Endothelial cell (in vitro differentiated cells): ENCODE data around the gene MAGOH. TPM values are rescaled to one million over a fixed set of nuclear protein-coding genes. Genes with fewer than 3 reads are reported as not detected.

Source experiments
- DNase-seq: peaks from one replicate; pipeline ENCODE4 v3.0.0; 2021; ENCODE audit warnings: low spot score
- H3K27ac Mint-ChIP-seq: one replicate; pipeline ENCODE4 v1.8.0; 2021; ENCODE audit warnings: mixed read lengths, inconsistent platforms; ENCODE audit not compliant: unreplicated experiment
- H3K27me3 Mint-ChIP-seq: one replicate; pipeline ENCODE4 v1.8.0; 2021; ENCODE audit warnings: mild to moderate bottlenecking, moderate library complexity, mixed read lengths, inconsistent platforms; ENCODE audit not compliant: unreplicated experiment
- H3K36me3 Mint-ChIP-seq: one replicate; pipeline ENCODE4 v1.8.0; 2021; ENCODE audit warnings: mild to moderate bottlenecking, low read depth, mixed read lengths, inconsistent platforms; ENCODE audit not compliant: unreplicated experiment
- H3K4me1 Mint-ChIP-seq: one replicate; pipeline ENCODE4 v1.8.0; 2021; ENCODE audit warnings: mild to moderate bottlenecking, mixed read lengths, inconsistent platforms; ENCODE audit not compliant: unreplicated experiment
- H3K4me3 Mint-ChIP-seq: one replicate; pipeline ENCODE4 v1.8.0; 2021; ENCODE audit warnings: mild to moderate bottlenecking, mixed read lengths, inconsistent platforms; ENCODE audit not compliant: unreplicated experiment
- H3K9me3 Mint-ChIP-seq: one replicate; pipeline ENCODE4 v1.8.0; 2021; ENCODE audit warnings: mixed read lengths, inconsistent platforms; ENCODE audit not compliant: unreplicated experiment
- CTCF ChIP-seq: fragments of 200-600 bp; sonication (generic); IDR thresholded peaks from one replicate; pipeline ENCODE4 v1.5.0; 2021; ENCODE audit warnings: antibody characterized with exemption; ENCODE audit not compliant: unreplicated experiment
- long read RNA-seq: library from polyadenylated mRNA; unstranded; transcript quantifications from one replicate; pipeline ENCODE4 v2.0.0, GENCODE V29; 2020; ENCODE audit not compliant: unreplicated experiment
- total RNA-seq: library from RNA; stranded (reverse); fragmentation: NEBNext Ultra II Directional; extraction: Animal tissue kit (Norgen Biotek cat#: 25700); gene quantifications from one replicate; pipeline ENCODE4 v1.2.1, GENCODE V29; 2021; ENCODE audit not compliant: unreplicated experiment

Gene MAGOH
- total RNA-seq, result 57.3 TPM
- long read RNA-seq, transcript MAGOH-202 (5 exons, 756 nt), result major isoform, 8 of 12 reads
- long read RNA-seq, partial matches to known transcripts, result 0 of 12 reads
- long read RNA-seq, other reads (novel, unspliced or antisense), result 3 of 12 reads

- Mint-ChIP-seq H3K9me3 (no peaks in the 10 kb centered on the region), H3K27me3 (peaks cover 2% of the 10 kb centered on the region), H3K27ac (peak within 1 kb of the TSS; percentile 94), H3K4me3 (peak within 1 kb of the TSS; percentile 98), H3K4me1 (peaks cover 13% of the 10 kb centered on the region), H3K36me3 (peaks cover 18% of the 10 kb centered on the region)
- DNase-seq, result peak; percentile 97
- no peak for TF ChIP-seq CTCF
Observed at GRCh38 chr1:53238197-53239155, at the start of gene MAGOH. Gene MAGOH, minus strand, starts transcription at chr1:53238518. Its CDS starts 70 bp downstream, at chr1:53238448.

DNA sequence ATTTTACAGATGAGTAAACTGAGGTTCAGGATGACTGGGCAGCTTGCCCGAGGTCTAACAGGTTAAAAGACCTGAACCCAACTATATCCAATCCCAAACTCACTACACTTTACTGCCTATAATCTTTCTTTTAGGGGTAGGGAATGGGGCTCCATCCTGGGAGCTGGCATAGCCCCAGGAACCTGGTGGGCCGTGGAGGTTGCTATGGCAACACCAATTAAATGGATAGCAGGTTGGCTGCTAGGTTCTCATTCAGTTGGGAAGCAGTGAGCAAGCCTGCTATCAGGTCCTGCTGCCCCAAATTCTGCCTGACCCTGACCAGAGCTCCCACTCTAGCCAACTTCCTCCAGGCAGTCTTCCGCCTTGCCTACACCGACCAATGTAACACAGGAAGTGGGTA lies 48.6 kb upstream of the MAGOH start:
- no peak overlapping the region for H3K27ac Mint-ChIP-seq

DNA sequence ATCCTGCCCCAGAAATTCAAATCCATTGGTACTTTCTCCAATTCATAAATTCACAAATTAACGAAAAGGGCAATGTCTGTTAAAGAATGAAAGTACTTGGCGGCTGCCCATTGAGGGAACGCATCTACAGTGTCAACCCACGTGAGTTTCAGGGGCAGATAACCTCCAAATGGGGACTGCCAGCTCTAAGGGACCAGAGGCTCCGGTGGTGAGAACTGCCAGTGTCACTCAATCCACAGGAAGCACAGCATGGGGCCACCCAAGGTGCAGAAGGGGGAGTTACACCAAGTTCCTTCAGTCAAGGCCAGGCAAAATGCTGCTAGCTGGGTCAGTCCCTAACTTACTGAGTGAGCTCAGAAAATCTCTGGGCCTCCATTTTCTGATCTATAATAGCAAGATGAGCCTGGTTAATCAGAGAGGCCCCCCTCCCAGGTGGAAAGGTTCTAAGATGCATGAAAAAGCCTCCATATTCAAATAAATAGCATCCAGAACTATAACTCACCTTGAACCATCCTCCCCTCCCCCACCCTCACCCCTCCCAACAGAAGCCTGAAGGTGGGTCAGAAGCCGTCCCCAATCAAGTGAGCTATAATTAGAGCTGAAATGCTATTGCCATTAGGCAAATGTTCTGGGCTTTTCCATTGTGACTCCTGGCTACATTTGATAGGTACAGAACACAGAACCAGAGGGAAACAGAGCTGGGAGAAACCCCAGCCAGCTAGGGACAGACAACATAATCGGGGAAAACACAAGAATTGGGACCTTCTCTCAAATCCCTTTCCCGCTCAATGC lies 47.8 kb upstream of the MAGOH start:
- no peaks in the 10 kb centered on the region for H3K4me1 Mint-ChIP-seq
- no peaks in the 10 kb centered on the region for H3K9me3 Mint-ChIP-seq
- no peaks in the 10 kb centered on the region for H3K36me3 Mint-ChIP-seq
- no peak overlapping the region for H3K27ac Mint-ChIP-seq
- DNase-seq, result no peak
- peaks cover 1% of the 10 kb centered on the region for H3K27me3 Mint-ChIP-seq
- no peak for TF ChIP-seq CTCF
- H3K4me3 Mint-ChIP-seq, result no peak overlapping the region

More for the DNA sequence above, 48.6 kb upstream of the MAGOH start:
- Mint-ChIP-seq H3K36me3 (no peaks in the 10 kb centered on the region), H3K27me3 (peaks cover 4% of the 10 kb centered on the region), H3K4me1 (no peaks in the 10 kb centered on the region), H3K4me3 (no peak overlapping the region), H3K9me3 (no peaks in the 10 kb centered on the region)
- no peak for TF ChIP-seq CTCF
- no peak for DNase-seq

DNA sequence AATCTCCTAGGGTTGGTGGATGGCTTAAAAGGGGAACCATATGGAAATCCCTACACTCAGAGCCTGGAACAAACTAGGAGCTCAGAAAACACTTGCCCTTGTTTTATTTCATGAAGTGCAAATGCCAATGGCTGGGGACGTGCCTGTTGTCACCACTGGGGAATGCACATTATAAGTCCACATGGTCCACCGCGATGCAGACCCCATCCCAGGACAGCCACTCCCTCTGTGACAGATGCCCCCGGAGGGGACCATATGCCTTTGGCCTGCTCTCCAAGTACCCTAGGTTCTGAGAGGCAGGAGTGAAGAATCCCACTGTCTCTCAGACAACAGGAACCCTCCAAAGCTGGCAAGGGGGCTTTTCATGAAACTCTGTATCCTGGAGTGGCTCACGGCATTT lies 47.2 kb upstream of the MAGOH start:
- TF ChIP-seq CTCF, result no peak
- Mint-ChIP-seq H3K4me1 (no peaks in the 10 kb centered on the region), H3K27ac (no peak overlapping the region), H3K9me3 (no peaks in the 10 kb centered on the region), H3K36me3 (no peaks in the 10 kb centered on the region), H3K4me3 (no peak overlapping the region), H3K27me3 (peaks cover 1% of the 10 kb centered on the region)
- DNase-seq, result no peak
